K562 (cell line): ENCODE data around the gene EFNA2. TPM values are rescaled to one million over a fixed set of nuclear protein-coding genes. Genes with fewer than 3 reads are reported as not detected.
A peak's percentile ranks its signal among the peaks of the same experiment; 100 is the strongest.

ENCODE experiments used
- ATAC-seq: fragments of 200-7000 bp; cut with Tn5 transposase; 3 replicates; pipeline ENCODE4 v1.9.1; 2020; ENCODE audit warnings: moderate library complexity
- BruUV-seq: library from RNA; stranded (reverse); fragments of 400-500 nt; replicated peaks from 2 replicates; lab custom pipeline; 2021; lab: Mats Ljungman, UMichigan
- CTCF ChIA-PET: fragments of 300-600 bp; formaldehyde crosslinking; extraction: SDS; loops from one replicate; lab custom pipeline; 2021; ENCODE audit warnings: low intra/inter-chr PET ratio; lab: Yijun Ruan, JAX
- POLR2A ChIA-PET: fragments of 300-600, 350-650 bp; sonication (Branson Sonifier 250); formaldehyde crosslinking; extraction: SDS; loops from one replicate; lab custom pipeline; 2021; ENCODE audit warnings: antibody characterized with exemption, inconsistent platforms; lab: Yijun Ruan, JAX
- DNase-seq, 4 experiments: peaks; one replicate each; pipeline versions ENCODE4 v3.0.0 to v3.0.0-alpha.2; 2011 to 2018; ENCODE audit warnings: low spot score in 3 of 4, mixed read lengths in 3 of 4; ENCODE audit errors: extremely low read depth in 1 of 4
- FAIRE-seq: peaks from 2 replicates; lab custom pipeline; 2011; peaks lifted over from hg19 to GRCh38; lab: Jason Lieb, UNC
- H2AFZ ChIP-seq: 2 replicates; pipeline ENCODE4 v1.6.0; 2011; ENCODE audit warnings: low read depth, low read length, control low read depth, inconsistent platforms
- H3K27ac ChIP-seq: fragments of 200-600 bp; 3 replicates; pipeline ENCODE4 v1.8.0; 2011; ENCODE audit warnings: low read depth, mild to moderate bottlenecking, control low read depth, inconsistent platforms, low read length, moderate library complexity, mixed read lengths; ENCODE audit errors: extremely low read depth
- H3K27me3 ChIP-seq, 2 experiments: fragments of 300-600 bp in 1 of 2; 2 replicates in 1 of 2; 3 replicates in 1 of 2; pipeline versions ENCODE4 v1.6.0 to v1.8.0; 2011; ENCODE audit warnings: inconsistent platforms in 2 of 2, low read length in 2 of 2, mild to moderate bottlenecking in 1 of 2, mixed read lengths in 1 of 2, moderate library complexity in 1 of 2; ENCODE audit not compliant: control insufficient read depth in 2 of 2, insufficient read depth in 2 of 2
- H3K36me3 ChIP-seq: fragments of 300-600 bp; 3 replicates; pipeline ENCODE4 v1.8.0; 2011; ENCODE audit warnings: mild to moderate bottlenecking, low read length, inconsistent platforms; ENCODE audit not compliant: control insufficient read depth, insufficient read depth
- H3K4me1 ChIP-seq, 2 experiments: fragments of 200-600 bp in 1 of 2; replicated peaks in 1 of 2; 2 replicates in 1 of 2; 3 replicates in 1 of 2; pipeline versions ENCODE4 v1.5.1 to v1.8.0; 2011; ENCODE audit warnings: inconsistent platforms in 2 of 2, low read length in 2 of 2, mild to moderate bottlenecking in 1 of 2, mixed read lengths in 1 of 2, moderate library complexity in 1 of 2; ENCODE audit not compliant: control insufficient read depth in 2 of 2, insufficient read depth in 2 of 2
- H3K4me2 ChIP-seq: 2 replicates; pipeline ENCODE4 v1.6.1; 2011; ENCODE audit warnings: low read length, control low read depth, inconsistent platforms, mixed read lengths; ENCODE audit not compliant: insufficient read depth
- H3K4me3 ChIP-seq: fragments of 200-600 bp; sonication (generic), shearing (Covaris generic); 2 replicates; pipeline ENCODE4 v1.5.1; 2016; ENCODE audit warnings: control low read depth, inconsistent platforms
- H3K79me2 ChIP-seq: fragments of 200-600 bp; 3 replicates; pipeline ENCODE4 v1.8.0; 2011; ENCODE audit warnings: low read length, inconsistent platforms; ENCODE audit not compliant: control insufficient read depth, insufficient read depth
- H3K9ac ChIP-seq, 2 experiments: 2 replicates each; pipeline versions ENCODE4 v1.6.0 to v1.6.1; 2011; ENCODE audit warnings: low read depth in 2 of 2, low read length in 2 of 2, control low read depth in 1 of 2, inconsistent platforms in 1 of 2, mild to moderate bottlenecking in 1 of 2, mixed read lengths in 1 of 2; ENCODE audit not compliant: insufficient read depth in 1 of 2
- H3K9me1 ChIP-seq: one replicate; pipeline ENCODE4 v1.6.0; 2011; ENCODE audit warnings: inconsistent platforms, mild to moderate bottlenecking, low read length, moderate library complexity; ENCODE audit not compliant: control insufficient read depth, insufficient read depth
- H3K9me3 ChIP-seq: replicated peaks from 2 replicates; pipeline ENCODE4 v1.5.1; 2011; ENCODE audit warnings: low read depth, low read length, inconsistent platforms; ENCODE audit not compliant: control insufficient read depth, insufficient read depth
- H4K20me1 ChIP-seq: replicated peaks from 2 replicates; pipeline ENCODE4 v1.6.1; 2011; ENCODE audit warnings: low read length, inconsistent platforms, mixed read lengths; ENCODE audit not compliant: control insufficient read depth, insufficient read depth
- ATF3 ChIP-seq, 2 experiments: fragments of 450-650 bp in 1 of 2; sonication (generic) in 1 of 2; formaldehyde crosslinking in 1 of 2; IDR thresholded peaks in 1 of 2; conservative IDR thresholded peaks in 1 of 2; 2 replicates each; pipeline versions ENCODE4 v1.6.1 to v1.8.1; 2016 to 2023; ENCODE audit warnings: mild to moderate bottlenecking in 2 of 2, moderate library complexity in 2 of 2, inconsistent platforms in 1 of 2, missing genetic modification reagents in 1 of 2
- FOXP4 ChIP-seq: sonication (generic); formaldehyde crosslinking; IDR thresholded peaks from 2 replicates; pipeline ENCODE4 v1.8.0; 2022; ENCODE audit warnings: mild to moderate bottlenecking, missing genetic modification reagents, borderline replicate concordance
- LCOR ChIP-seq: sonication (generic); formaldehyde crosslinking; IDR thresholded peaks from 2 replicates; pipeline ENCODE4 v1.8.0; 2022; ENCODE audit warnings: mild to moderate bottlenecking, missing genetic modification reagents
- MYC ChIP-seq, 2 experiments: fragments of 250-450 bp in 1 of 2; sonication (Bioruptor Pico) in 1 of 2; IDR thresholded peaks; 2 replicates each; pipeline versions ENCODE4 v1.5.1 to v1.6.1; 2012 to 2021; ENCODE audit warnings: low read depth in 2 of 2, borderline replicate concordance in 1 of 2, improper control_type of control experiment in 1 of 2, low read length in 1 of 2, mild to moderate bottlenecking in 1 of 2, moderate library complexity in 1 of 2
- NRF1 ChIP-seq, 2 experiments: fragments of 450-650 bp; IDR thresholded peaks in 1 of 2; conservative IDR thresholded peaks in 1 of 2; 2 replicates each; pipeline ENCODE4 v1.6.1; 2014; ENCODE audit warnings: mild to moderate bottlenecking in 2 of 2
- RERE ChIP-seq: sonication (generic); formaldehyde crosslinking; IDR thresholded peaks from 2 replicates; pipeline ENCODE4 v1.8.0; 2023; ENCODE audit warnings: missing genetic modification reagents, mild to moderate bottlenecking, borderline replicate concordance
- WGBS: fragments of 100-300 bp; shearing (Covaris generic); methylation state at CpG from one replicate; pipeline ENCODE4 v1.1.6; 2016; ENCODE audit warnings: low coverage, mixed read lengths; ENCODE audit not compliant: insufficient coverage; ENCODE audit errors: missing lambda C conversion rate; 5-methylcytosine and 5-hydroxymethylcytosine counted together
- in situ Hi-C: fragments of 300-500 bp; cut with MboI; formaldehyde crosslinking; loops from 4 replicates; pipeline ENCODE4 v1.15.0; 2018; ENCODE audit warnings: inconsistent platforms, mixed read lengths
- intact Hi-C: fragments of 100-400 bp; cut with micrococcal nuclease; formaldehyde crosslinking; loops from 2 replicates; pipeline ENCODE4 v1.14.2; 2022
- polyA plus RNA-seq, 8 experiments: library from polyadenylated mRNA; depleted of rRNA in 4 of 8; stranded (reverse) in 5 of 8; unstranded in 3 of 8; fragments of >200 nt; fragmentation: Nextera tagmentation in 2 of 8; fragmentation: Illumina TruSeq in 1 of 8; extraction: Ambion mirVana in 2 of 8; extraction: Trizol in 1 of 8; gene quantifications; 2 replicates each; pipeline versions ENCODE4 v1.2.1 to v1.2.3, GENCODE V29; 2011 to 2014; ENCODE audit warnings: inconsistent platforms in 1 of 8, missing spikeins in 1 of 8
- total RNA-seq, 7 experiments: library from RNA; depleted of rRNA in 6 of 7; stranded (reverse); fragments of >200 nt in 6 of 7; fragmentation: Illumina TruSeq in 2 of 7; extraction: Trizol in 2 of 7; gene quantifications; 2 replicates each; pipeline versions ENCODE4 v1.2.1 to v1.2.3, GENCODE V29; 2011 to 2021; ENCODE audit warnings: low replicate concordance in 1 of 7
- TF ChIP-seq, protein P1 (sequence below): fragments of 450-650 bp; IDR thresholded peaks from 2 replicates; pipeline ENCODE4 v1.6.1; 2016; ENCODE audit warnings: missing biosample characterization, missing genetic modification characterization

EFNA2 gene
- total and polyA plus RNA-seq, 9 of the 15 experiments (the other 6 are each of a cell fraction or from before 2014, with no cell fraction given): 0.11 to 0.44 (median 0.15) TPM; not detected in 6

DNA sequence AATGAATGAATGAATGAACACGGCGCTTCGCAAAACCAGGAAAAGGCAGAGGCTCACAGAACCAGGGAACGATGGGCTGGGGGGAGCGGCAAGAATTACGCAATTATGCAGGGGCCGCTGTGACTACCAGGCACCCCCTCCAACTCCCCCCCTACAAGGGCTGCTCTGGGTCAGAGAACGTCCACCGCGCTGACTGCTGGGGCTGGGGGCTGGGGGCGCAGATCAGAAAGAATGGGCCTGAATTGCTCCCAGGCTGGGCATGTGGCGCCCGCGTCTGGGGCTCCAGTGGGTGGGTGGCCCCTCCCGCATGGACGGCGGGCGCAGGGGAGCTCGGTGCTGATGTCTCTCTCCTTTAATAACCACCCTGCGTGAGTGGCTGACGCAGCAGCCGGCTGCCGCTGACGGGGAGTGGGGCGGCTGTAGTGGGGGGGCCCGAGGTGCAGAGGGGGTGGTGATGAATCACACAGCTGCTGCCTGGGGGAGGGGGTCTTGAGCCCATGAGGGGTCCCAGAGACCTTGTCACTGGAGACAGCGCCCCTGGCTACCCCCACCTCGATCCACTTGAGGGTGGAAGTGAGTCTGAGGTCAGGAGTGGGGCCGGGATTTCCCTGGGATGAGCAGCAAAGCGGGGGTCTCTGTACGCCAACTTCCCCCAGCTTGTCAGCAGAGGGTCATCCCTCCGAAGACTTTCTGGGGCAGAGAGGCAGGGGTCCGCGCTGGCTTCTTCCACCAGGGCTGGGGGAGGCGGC is 18.0 kb upstream of the EFNA2 start:
- Histone ChIP-seq H4K20me1 (peaks cover 26% of the 10 kb centered on the region), H3K27ac (peak overlapping the region; percentile 57), H3K9me1 (no peaks in the 10 kb centered on the region), H3K9ac (peak overlapping the region; percentile 48 to 92), H3K27me3 (no peaks in the 10 kb centered on the region), H3K4me3 (peak overlapping the region; percentile 59), H3K9me3 (no peaks in the 10 kb centered on the region), H2AFZ (peak overlapping the region; percentile 73), H3K36me3 (peaks cover 29% of the 10 kb centered on the region), H3K4me2 (peak overlapping the region; percentile 83), H3K4me1 (peaks cover 59 to 93% of the 10 kb centered on the region in 2 experiments), H3K79me2 (peaks cover 38% of the 10 kb centered on the region)
- DNase-seq (peak in 1 of 4 experiments; percentile 55), FAIRE-seq (no peak), ATAC-seq (no peak)
- BruUV-seq: no TSS peak
- CTCF ChIA-PET: interaction anchor here (1.9 to 3.3 kb wide), 2 partner anchors 19 to 24 kb away, joined by 11 to 51 read pairs; partner anchors contain the start of gene MIDN
- in situ Hi-C loops: no loop called here
- POLR2A ChIA-PET: interaction anchor here (1.4 to 3.0 kb wide), 2 partner anchors 10 to 25 kb away, joined by 3 to 90 read pairs; partner anchors contain the start of gene ATP5F1D
- WGBS: 23% methylated on average over 24 of the region's 35 CpGs
- intact Hi-C loops: no loop called here
- TF ChIP-seq FOXP4: peak; percentile 13; the same call in 1 of the 2 replicates
- TF ChIP-seq, protein P1, sequence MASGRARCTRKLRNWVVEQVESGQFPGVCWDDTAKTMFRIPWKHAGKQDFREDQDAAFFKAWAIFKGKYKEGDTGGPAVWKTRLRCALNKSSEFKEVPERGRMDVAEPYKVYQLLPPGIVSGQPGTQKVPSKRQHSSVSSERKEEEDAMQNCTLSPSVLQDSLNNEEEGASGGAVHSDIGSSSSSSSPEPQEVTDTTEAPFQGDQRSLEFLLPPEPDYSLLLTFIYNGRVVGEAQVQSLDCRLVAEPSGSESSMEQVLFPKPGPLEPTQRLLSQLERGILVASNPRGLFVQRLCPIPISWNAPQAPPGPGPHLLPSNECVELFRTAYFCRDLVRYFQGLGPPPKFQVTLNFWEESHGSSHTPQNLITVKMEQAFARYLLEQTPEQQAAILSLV (tag): peak; percentile 65; the same call in 1 of the 2 replicates
- TF ChIP-seq ATF3 (IDR thresholded peaks at IDR 0.05): peak; percentile 41; the same call in 1 of the 2 replicates
- no peak for TF ChIP-seq ATF3 (CRISPR knock-in tag; conservative IDR thresholded peaks at IDR 0.05)
- TF ChIP-seq NRF1 (conservative IDR thresholded peaks at IDR 0.05 in 1 of 2, IDR thresholded peaks at IDR 0.05 in 1 of 2): peak in 1 of 2 experiments; percentile 3; a peak in 1 of 4 replicates
- TF ChIP-seq LCOR (CRISPR knock-in tag): 0 out of 2 replicates have a peak, but pooled peaks have one; percentile 32
- no peak for TF ChIP-seq MYC (IDR thresholded peaks at IDR 0.05; ENCODE audit: low read depth, low read length)
- no peak for TF ChIP-seq MYC (CRISPR knock-in tag; IDR thresholded peaks at IDR 0.05; ENCODE audit: borderline replicate concordance, low read depth)
- TF ChIP-seq RERE (CRISPR knock-in tag): peak; percentile 68; the same call in 1 of the 2 replicates
